NCI-H2196 treated with DMSO at 0.1 percent for 48 hours (cell line): Measurements from ENCODE around the gene OR13J1.
A peak's percentile ranks its signal among the peaks of the same experiment; 100 is the strongest.
"Not testable (repeated sequence)": the region's sequence is repeated elsewhere in the genome, so short reads cannot be mapped to it uniquely, and the experiment has no call there.

Experiments used
- DNase-seq: peaks from one replicate; lab custom pipeline; 2025; ENCODE audit not compliant: unreplicated experiment; lab: John Stamatoyannopoulos, UW

OR13J1 gene, protein sequence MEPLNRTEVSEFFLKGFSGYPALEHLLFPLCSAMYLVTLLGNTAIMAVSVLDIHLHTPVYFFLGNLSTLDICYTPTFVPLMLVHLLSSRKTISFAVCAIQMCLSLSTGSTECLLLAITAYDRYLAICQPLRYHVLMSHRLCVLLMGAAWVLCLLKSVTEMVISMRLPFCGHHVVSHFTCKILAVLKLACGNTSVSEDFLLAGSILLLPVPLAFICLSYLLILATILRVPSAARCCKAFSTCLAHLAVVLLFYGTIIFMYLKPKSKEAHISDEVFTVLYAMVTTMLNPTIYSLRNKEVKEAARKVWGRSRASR

DNA sequence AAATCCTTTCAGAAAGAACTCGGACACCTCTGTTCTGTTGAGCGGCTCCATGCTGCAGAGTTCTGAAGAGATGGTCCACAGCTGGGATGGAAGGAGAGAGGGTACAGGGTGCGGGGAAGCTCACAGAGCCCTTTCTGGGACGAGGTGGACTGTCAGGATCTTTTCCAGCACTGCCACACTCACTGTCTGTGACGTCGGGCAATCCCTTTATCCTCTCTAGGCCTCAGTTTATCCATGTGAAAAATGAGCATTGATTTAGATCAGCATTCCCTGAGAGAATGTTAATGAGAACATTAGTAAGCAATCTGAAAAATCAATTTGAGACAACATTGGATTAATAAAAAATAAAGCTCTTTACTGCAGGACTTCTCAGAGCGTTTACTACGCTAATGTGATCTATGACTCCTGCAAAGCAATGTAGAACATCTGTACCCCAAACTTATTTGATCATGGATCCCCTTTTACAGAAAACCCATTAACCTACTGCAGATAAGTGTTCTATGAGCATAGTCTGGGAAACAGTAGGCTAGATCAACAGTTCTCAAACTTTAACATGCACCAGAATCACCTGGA is at the start of gene OR13J1:
Gene OR13J1, minus strand, starts transcription at position 51 of the 573 bp plus-strand sequence. Its CDS starts 0 bp downstream, at position 51.
- no peak for DNase-seq

DNA sequence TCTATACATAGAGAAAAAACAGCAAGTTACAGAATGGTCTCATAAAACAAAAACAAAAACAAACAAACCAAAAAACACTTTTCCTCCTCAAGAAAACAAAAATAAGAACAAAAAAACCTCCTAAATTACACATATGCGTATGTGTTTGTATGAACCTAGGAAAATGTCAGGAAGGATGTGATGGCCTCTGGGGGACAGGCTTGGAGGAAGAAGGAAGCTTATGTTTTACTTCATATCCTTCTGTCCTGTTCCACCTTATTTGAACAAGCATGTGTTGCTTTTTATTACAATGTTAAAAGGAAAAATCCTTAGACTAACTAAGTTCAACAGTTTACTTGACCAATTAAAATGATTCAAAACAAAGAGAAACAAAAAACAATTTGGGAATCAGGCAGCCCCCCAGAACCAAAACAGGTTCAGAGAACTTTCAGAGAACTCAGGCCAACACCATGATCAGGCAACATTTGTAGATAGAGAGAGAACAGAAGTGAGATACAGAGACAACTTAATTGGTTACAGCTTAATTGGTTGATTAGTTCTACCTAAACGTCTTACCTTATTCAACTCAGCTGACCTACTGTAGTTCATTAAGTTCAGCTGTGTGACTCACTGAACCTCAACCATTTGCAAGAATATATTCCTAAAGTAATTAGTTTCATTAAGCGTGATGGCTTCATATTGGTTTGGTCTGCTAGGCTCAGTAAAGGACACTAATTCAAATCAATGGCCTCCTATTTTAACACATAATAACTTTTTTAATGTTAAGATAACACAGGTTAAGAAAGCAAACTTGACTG is 49.2 kb upstream of the OR13J1 start:
- DNase-seq, result no peak

DNA sequence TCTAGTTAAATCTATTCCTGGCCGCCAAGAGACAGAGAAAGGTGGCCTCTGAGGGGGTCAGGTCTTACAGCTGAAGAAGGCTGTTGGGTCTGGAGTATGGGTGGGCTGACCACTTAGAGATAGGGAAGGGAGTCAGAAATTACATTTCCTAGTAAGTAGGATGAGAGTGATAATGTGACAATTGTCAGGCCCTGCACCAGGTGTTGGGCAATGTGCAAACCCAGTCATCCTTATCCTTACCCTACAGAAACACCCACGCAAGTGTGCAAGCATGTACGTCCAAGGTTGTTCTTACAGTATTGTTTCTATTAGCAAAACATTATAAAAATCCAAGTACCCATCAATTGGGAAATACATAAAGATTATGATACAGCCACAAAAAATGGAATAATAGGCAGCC is 48.6 kb upstream of the OR13J1 start:
- no peak for DNase-seq

DNA sequence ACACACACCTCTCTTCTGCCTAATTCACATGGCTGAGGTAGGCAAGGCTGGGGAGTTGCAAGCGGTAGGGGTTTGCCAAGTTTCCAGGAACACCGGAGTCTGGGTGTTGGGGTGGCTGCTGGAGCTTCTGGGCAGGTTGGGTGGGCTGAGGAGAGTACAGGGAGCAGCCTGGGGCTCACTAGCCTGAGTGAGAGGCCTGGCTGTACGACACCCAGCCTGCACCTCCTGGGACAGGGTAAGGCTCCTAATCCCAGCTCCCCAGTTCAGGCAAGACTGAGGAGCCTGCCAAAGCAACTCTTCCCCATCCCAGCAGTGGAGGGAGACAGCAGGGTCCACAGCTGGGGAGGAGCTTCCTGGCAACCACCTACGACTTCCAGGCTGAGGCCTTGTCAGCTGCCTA is 47.1 kb upstream of the OR13J1 start:
- DNase-seq, result no peak

DNA sequence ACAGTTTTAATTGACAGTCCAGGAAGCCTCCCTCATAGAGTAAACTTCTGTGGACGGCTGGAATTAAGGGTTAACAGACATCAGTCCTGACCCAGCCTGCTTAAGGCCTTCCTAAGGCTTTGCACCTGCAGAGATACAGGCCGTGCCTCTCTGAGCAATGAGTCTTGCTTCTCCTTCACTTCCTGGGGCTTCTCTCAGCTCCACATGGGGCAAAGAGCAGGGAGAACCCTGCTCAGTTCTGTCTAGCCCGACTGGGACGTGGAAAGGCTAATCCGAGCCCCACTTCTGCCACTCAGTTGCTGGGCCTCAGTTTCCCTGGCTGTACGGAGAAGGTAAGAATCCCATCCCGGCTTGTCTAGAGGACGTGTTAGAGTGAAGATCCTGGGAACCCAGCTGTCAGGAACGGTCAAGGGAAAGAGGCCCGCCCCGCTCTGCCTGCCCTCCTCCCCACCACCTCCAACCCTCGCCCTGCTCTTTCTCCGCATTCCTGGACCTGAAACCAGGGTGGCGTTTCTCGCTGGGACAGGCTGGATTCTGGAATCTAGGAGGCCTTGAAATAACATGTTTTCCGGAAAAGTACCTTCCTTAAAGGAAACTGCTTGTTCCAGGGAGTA is 45.6 kb upstream of the OR13J1 start:
- no peak for DNase-seq

DNA sequence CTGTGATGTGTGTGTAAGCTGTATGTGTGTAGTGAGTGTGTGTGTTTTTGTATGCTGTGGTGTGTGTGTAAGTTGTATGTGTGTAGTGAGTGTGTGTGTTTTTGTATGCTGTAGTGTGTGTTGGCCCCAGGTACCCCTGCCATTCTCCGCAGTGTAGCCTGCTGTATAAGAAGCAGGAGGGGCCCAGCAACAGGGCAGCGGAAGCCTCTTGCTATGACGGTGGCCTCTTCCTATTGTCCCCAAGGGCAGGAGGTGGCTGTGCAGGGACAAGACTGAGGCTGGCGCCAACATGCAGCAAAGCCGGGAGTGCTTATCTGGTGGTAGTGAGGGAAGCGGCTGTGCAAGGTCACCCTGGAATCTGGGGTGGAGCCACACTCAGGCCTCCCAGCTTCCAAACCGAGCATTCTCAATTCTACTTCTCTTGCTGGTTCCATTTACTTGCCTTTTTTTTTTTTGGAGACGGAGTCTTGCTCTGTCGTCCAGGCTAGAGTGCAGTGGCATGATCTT is 44.2 kb upstream of the OR13J1 start:
- no peak for DNase-seq

DNA sequence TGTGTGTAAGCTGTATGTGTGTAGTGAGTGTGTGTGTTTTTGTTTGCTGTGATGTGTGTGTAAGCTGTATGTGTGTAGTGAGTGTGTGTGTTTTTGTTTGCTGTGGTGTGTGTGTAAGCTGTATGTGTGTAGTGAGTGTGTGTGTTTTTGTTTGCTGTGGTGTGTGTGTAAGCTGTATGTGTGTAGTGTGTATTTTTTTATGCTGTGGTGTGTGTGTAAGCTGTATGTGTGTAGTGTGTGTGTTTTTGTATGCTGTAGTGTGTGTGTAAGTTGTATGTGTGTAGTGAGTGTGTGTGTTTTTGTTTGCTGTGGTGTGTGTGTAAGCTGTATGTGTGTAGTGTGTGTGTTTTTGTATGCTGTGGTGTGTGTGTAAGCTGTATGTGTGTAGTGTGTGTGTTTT is 43.2 kb upstream of the OR13J1 start:
- DNase-seq, result not testable (repeated sequence)

DNA sequence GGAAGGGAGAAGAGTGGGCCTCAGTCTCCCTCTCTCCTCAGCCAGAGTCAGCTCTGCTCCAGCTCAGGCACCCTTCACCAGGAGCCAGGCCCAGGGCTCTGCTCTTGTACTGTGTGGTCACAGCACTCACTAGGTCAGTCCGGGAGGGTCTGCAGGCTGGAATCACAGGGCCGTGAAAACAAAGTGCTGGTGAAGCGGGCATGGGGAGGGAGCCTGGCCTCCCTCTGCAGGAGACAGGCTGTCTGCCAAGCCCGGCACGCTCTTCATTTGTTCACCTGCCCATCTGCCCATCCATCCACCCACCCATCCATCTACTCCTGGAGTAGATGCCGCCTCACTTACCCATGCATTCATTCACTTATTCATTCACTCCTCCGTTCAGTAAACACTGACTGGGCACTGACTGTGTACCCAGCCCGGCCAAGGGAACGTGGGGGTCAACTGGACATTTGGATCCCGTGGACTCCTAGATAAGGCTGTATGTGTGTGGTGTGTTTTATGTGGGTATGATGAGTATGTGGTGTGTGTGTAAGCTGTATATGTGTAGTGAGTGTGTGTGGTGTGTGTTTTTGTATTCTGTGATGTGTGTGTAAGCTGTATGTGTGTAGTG is 42.7 kb upstream of the OR13J1 start:
- no peak for DNase-seq

DNA sequence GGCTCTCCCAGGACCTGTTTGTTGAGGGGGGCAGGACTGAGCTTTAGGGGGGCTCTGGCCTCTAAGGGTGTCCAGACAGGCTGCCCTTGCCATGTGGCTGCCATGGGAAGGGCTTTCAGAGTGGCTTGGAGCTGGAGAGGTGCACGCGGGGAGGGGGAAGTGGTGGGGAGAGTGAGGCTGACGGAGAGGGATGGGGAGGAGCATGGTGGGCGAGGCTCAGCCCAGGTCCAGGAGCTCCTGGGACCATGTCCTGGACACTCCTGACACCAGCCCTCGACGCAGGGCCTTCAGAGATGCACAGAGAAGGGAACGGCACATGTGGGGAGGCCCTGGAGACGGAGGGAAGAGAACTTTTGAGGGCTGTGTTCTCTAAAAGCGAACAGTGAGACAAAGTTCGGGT is 41.5 kb upstream of the OR13J1 start:
- no peak for DNase-seq

DNA sequence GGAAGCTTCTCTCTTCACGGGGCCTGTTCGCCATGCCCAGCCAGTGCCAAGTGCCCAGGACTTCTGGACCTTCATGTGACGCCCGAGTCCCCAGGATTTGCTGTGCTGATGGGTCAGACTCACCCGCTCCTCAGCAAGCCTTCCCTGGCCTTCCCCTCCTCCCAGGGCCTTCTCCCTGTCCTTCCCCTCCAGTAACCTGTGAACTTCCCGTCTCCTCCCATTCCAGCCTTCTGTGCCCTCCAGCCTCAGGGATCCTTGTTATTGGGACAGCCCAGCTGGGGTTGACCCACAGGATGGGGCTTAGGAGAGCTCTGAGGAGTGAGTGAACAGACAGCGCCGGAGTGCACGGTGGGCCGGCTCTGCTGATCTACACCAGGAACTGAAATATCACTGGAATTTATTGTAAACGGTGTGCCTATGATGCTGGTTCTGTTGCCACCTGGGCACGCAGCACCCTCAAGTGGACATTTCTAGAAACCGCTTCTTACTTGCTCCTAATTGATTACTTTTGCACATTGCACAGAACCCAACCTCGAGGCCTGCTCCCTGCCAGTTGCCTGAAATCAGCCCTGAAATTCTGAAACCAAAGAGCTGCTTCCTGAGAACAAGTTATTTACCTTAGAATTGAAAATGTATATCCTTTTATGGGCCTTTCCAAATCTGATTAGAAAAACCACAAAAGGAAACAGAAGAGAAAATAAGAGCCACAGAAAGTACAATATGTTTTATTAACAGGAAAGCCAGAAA is 40.6 kb upstream of the OR13J1 start:
- peak; percentile 40 for DNase-seq

DNA sequence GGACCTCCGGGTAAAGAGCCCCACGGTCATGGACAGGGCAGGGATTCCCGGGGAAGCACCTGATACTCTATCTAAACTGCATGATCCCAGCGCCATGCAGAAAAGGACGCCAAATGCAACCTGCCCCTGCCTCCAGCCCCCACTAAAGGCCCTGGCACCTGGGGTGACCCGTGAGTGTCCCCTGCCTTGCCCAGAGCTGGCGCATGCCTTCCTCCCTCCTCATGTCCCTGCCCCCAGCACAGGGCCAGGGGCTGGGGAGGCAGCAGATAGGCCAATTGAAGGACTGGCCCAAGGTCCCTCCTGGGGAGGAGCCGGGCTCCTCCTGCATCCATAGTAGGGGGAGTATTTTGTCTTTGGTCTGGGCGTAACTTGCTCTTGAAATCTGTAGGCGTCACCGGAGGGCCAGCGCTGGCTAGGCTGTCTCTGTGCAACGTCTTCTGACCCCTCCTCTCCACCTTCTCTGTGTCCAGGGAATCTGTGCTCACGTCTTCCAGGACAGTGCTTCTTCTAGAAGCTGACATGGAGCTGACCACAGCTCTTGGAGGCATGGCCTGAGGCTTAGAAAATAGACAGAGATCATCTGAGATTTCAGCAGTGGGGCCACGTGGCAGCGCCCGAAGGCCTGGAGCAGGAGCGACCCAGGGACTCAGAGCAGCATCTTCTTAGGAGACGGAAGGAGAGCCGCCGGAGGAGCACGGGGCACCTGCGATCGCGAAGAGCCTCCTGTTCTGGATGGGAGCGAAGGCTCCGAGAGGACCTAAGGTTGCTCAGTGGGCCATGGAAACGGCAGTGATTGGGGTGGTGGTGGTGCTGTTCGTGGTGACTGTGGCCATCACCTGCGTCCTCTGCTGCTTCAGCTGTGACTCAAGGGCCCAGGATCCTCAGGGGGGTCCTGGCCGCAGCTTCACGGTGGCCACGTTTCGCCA is 39.7 kb upstream of the OR13J1 start:
- DNase-seq, result no peak

DNA sequence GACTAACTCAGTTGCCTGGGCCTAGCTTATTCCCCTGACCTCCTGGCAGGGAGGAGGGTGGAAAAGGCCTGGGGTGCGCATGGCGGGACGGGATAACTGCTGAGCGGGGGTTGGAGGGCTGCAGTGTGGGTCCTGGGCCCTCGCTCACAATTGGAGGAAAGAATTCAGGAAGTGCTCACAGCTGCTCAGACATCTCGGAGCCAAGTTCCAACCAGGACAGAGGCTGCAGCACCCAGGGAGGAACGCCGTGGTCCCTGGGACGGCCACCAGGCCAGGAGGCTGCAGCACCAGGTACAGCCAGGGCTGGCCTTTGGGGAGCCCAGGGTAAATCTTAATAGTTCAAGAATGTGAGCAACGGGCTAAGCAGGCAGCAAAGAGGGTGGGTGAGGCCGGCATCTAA is 39.1 kb upstream of the OR13J1 start, which contains the start of gene SPAAR:
Gene SPAAR, plus strand, starts transcription at position 217 of the 400 bp plus-strand sequence. CDS start 974 bp downstream, outside the sequence.
- DNase-seq, result no peak

DNA sequence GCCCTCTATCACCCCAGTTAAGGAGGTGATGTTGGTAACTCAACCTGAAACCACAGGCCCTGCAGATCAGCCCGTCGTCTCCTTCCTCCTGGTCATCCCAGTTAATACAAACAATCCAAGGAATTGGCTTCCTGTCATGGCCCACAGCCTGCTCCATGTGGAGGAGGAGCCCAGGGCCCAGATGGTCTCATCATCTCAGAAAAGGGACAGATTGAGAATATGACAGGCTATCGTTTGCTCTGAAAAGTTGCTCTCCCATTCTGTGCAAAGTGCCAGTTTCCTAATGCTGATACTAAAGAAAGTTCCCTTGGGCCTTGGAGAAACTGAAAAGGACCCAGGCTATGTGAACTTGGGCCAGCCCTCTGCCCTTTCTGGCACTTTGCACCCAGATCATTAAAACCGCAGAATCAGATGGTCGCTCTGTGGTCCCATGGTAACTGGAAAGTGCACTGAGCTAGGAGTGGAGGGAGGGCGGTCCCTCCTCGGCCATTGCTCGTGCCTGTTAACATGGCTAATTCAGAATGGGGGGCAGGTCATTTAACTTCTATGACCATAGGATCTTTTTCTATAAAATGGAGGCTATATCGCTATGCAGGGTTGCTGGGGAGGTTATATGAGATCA is 38.4 kb upstream of the OR13J1 start:
- DNase-seq, result no peak

DNA sequence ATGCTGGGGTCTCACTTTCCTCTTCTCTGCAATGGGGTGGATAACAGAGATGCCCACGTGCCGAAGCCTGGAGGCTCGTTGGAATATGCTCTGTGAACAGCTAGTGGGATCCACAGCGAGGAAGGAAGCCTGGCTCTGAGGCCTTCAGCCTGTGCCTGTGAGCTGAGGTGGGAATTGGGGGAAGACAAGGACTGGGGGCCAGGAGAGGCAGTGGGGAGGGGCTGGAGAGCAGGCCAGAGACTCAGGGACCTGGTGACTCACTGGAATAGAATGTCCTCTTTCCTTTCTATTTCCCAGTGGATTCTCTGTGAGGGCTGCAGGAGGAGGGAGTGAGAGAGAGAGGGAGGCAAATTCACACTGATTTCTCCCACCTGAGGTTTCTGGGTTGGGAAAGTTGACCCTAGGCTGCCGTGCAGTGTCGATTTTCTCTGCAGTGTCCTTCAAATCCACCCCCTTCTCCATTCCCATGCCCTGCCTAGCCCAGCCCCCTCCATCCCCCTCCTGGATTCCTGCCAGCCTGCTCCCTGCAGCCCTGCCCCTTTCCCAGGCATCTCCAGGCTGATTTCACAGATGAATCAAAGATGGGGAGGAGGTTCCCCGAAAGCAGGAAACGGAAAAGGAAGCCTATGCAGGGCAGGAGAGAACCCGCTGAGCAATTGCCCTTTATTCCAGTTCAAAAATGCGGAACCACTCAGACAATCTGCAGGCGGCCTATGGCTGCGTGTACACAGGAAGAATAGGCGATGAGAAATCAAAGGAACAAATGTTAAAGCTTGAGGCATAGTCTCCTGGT is 37.7 kb upstream of the OR13J1 start:
- DNase-seq, result peak; percentile 6

DNA sequence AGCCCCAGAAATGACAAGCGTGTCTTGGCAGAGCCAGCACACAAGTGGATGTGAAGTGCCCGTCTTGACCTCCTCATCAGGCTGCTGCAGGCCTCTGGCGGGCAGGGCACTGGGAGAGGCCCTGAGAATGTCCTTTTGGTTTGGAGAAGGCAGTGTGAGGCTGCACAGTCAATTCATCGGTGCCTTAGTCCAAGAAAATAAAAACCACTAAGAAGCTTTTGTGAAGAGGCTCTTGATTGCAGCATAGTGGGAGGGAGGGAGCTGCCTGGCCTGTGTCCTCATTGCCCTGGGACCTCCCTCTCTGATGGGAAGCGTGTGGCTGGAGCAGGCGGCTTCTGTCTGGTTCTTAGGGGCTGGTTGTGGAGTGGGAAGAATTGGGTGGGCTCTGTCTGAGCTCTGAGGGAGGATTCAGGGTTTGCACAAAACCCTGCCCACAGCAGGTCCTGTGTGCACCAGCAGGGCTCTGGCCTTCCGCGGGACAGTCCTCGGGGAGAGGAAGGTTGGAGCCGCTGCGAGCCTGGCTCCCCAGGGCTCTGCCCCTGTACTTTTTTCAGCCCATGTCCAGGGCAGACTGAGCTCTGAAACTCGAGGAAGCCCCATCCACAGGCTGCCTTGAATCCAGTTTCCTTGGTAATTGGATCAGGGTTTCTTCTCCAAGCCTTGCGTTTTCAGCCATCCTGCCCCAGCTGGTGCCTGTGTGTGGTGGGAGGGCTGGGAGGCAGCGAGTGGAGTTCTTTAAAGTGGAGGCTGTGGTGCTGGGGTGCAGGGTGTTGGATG is 36.9 kb upstream of the OR13J1 start:
- peak; percentile 9 for DNase-seq

DNA sequence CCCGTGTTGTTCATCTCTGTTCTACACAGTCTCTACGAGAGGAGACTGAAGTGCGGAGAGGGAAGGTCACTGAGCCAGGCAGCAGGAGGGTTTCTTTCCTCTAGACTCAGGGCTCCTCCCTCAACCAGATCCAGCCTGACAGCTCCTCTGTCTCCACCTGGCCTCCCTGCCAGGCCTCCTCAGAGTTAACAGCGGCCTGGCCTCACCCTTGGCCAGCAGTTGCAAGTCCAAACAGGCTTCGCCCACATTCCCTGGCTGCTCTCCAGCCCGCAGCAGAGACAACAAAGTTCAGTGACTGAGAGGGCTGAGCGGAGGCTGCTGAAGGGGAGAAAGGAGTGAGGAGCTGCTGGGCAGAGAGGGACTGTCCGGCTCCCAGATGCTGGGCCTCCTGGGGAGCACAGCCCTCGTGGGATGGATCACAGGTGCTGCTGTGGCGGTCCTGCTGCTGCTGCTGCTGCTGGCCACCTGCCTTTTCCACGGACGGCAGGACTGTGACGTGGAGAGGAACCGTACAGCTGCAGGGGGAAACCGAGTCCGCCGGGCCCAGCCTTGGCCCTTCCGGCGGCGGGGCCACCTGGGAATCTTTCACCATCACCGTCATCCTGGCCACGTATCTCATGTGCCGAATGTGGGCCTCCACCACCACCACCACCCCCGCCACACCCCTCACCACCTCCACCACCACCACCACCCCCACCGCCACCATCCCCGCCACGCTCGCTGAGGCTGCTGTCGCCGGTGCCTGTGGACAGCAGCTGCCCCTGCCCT is 35.9 kb upstream of the OR13J1 start, which contains the start of gene HRCT1:
Gene HRCT1, plus strand, starts transcription at position 291 of the 768 bp plus-strand sequence. Its CDS starts 86 bp downstream, at position 377.
- DNase-seq, result peak; percentile 93
